ENCODE results near the gene FGFR4. TPM values are rescaled to one million over a fixed set of nuclear protein-coding genes. Genes with fewer than 3 reads are reported as not detected.

The FGFR4 gene
- total RNA-seq, 2 donors from 2014 or later, result 0.48 to 1.5 TPM

- H3K4me3 ChIP-seq, result no peak overlapping the region
- peaks cover 0 to 22% of the 10 kb centered on the region in 2 donors for H3K4me1 ChIP-seq
- H3K9me3 ChIP-seq, result no peaks in the 10 kb centered on the region
- H3K36me3 ChIP-seq, result no peaks in the 10 kb centered on the region
- no peak for TF ChIP-seq CTCF (IDR thresholded peaks at IDR 0.05)
- no peak for DNase-seq (ENCODE audit: low spot score)
- no peak overlapping the region for H3K27ac ChIP-seq
- H3K27me3 ChIP-seq, result no peaks in the 10 kb centered on the region
Observed at GRCh38 chr5:177099422-177100093, 12.8 kb downstream of the FGFR4 start.

GRCh38 chr5:177100714-177101121 lies 14.0 kb downstream of the FGFR4 start:
- peaks cover 0 to 11% of the 10 kb centered on the region in 2 donors for H3K4me1 ChIP-seq
- no peaks in the 10 kb centered on the region for H3K36me3 ChIP-seq
- no peaks in the 10 kb centered on the region for H3K9me3 ChIP-seq
- no peak overlapping the region for H3K27ac ChIP-seq
- no peak for DNase-seq (ENCODE audit: low spot score)
- TF ChIP-seq CTCF (IDR thresholded peaks at IDR 0.05), result no peak
- no peak overlapping the region for H3K4me3 ChIP-seq
- H3K27me3 ChIP-seq, result no peaks in the 10 kb centered on the region

- no peaks in the 10 kb centered on the region for H3K27me3 ChIP-seq
- DNase-seq (ENCODE audit: low spot score), result no peak
- H3K9me3 ChIP-seq, result no peaks in the 10 kb centered on the region
- no peak overlapping the region for H3K27ac ChIP-seq
- H3K36me3 ChIP-seq, result no peaks in the 10 kb centered on the region
- TF ChIP-seq CTCF (IDR thresholded peaks at IDR 0.05), result no peak
- no peak overlapping the region for H3K4me3 ChIP-seq
- H3K4me1 ChIP-seq, result peaks cover 0 to 2% of the 10 kb centered on the region in 2 donors
Observed at GRCh38 chr5:177103523-177104253, 17.0 kb downstream of the FGFR4 start.

GRCh38 chr5:177105691-177106476 lies 19.2 kb downstream of the FGFR4 start:
- H3K27me3 ChIP-seq, result no peaks in the 10 kb centered on the region
- no peak overlapping the region for H3K4me3 ChIP-seq
- H3K9me3 ChIP-seq, result no peaks in the 10 kb centered on the region
- TF ChIP-seq CTCF (IDR thresholded peaks at IDR 0.05), result no peak
- no peak overlapping the region for H3K27ac ChIP-seq
- H3K36me3 ChIP-seq, result no peaks in the 10 kb centered on the region
- no peak for DNase-seq (ENCODE audit: low spot score)
- no peaks in the 10 kb centered on the region for H3K4me1 ChIP-seq

- H3K36me3 ChIP-seq, result no peaks in the 10 kb centered on the region
- no peaks in the 10 kb centered on the region for H3K27me3 ChIP-seq
- H3K4me1 ChIP-seq, result no peaks in the 10 kb centered on the region
- TF ChIP-seq CTCF (IDR thresholded peaks at IDR 0.05), result no peak
- no peak for DNase-seq (ENCODE audit: low spot score)
- H3K27ac ChIP-seq, result no peak overlapping the region
- H3K4me3 ChIP-seq, result no peak overlapping the region
- H3K9me3 ChIP-seq, result no peaks in the 10 kb centered on the region
Observed at GRCh38 chr5:177107159-177107558, 20.4 kb downstream of the FGFR4 start.

Data from right atrium auricular region (tissue), 2 donors.